Suprapubic skin (tissue), 4 donors: Measurements from ENCODE around the gene MAP2K2. TPM values are rescaled to one million over a fixed set of nuclear protein-coding genes. Genes with fewer than 3 reads are reported as not detected.

Experiments
- DNase-seq, 2 donors: peaks; one replicate each; pipeline ENCODE4 v3.0.0-alpha.2; 2019; ENCODE audit warnings: low spot score in 2 of 2
- H3K27ac ChIP-seq: fragments of 200-600 bp; sonication (generic); one replicate; pipeline ENCODE4 v1.5.1; 2019
- H3K27me3 ChIP-seq: fragments of 200-600 bp; sonication (generic); one replicate; pipeline ENCODE4 v1.5.1; 2019
- H3K36me3 ChIP-seq: fragments of 200-600 bp; sonication (generic); one replicate; pipeline ENCODE4 v1.5.1; 2019
- H3K4me1 ChIP-seq: fragments of 200-600 bp; sonication (generic); one replicate; pipeline ENCODE4 v1.5.1; 2019
- H3K4me3 ChIP-seq: fragments of 200-600 bp; sonication (generic); one replicate; pipeline ENCODE4 v1.5.1; 2019; ENCODE audit warnings: mild to moderate bottlenecking
- H3K9me3 ChIP-seq: fragments of 200-600 bp; sonication (generic); one replicate; pipeline ENCODE4 v1.5.1; 2019
- CTCF ChIP-seq, 2 donors: fragments of 200-600 bp in 1 of 2; fragments of 450-650 bp in 1 of 2; sonication (generic) in 1 of 2; IDR thresholded peaks; one replicate each; pipeline ENCODE4 v1.5.1; 2016 to 2019; ENCODE audit warnings: antibody characterized with exemption in 2 of 2, mild to moderate bottlenecking in 1 of 2, moderate library complexity in 1 of 2
- EP300 ChIP-seq: sonication (generic); formaldehyde crosslinking; IDR thresholded peaks from one replicate; pipeline ENCODE4 v1.6.1; 2017; ENCODE audit warnings: antibody characterized with exemption
- POLR2A ChIP-seq, 2 donors: fragments of 450-650 bp; IDR thresholded peaks; one replicate each; pipeline ENCODE4 v1.6.1; 2017; ENCODE audit warnings: antibody characterized with exemption in 2 of 2, mild to moderate bottlenecking in 2 of 2, moderate library complexity in 2 of 2
- POLR2AphosphoS5 ChIP-seq, 3 donors: sonication (generic); formaldehyde crosslinking; IDR thresholded peaks; one replicate each; pipeline ENCODE4 v1.6.1; 2017; ENCODE audit warnings: antibody characterized with exemption in 3 of 3
- WGBS: methylation state at CpG from one replicate; pipeline ENCODE4 v1.1.5; 2018; 5-methylcytosine and 5-hydroxymethylcytosine counted together
- total RNA-seq, 4 donors: library from RNA; depleted of rRNA; stranded (reverse); fragments of >200 nt; gene quantifications; one replicate each; pipeline ENCODE4 v1.1.0, GENCODE V29; 2016

MAP2K2 gene
- total RNA-seq, 4 donors from 2014 or later, result 88.0 to 103 (median 95.0) TPM

- Histone ChIP-seq H3K4me3 (peak overlapping the region; percentile 79), H3K4me1 (peaks cover 34% of the 10 kb centered on the region), H3K9me3 (no peaks in the 10 kb centered on the region), H3K36me3 (no peaks in the 10 kb centered on the region), H3K27ac (no peak overlapping the region), H3K27me3 (no peaks in the 10 kb centered on the region)
- WGBS, result 51% methylated on average over 8 of the region's 8 CpGs
- no peak for DNase-seq
- TF ChIP-seq EP300, result no peak
- TF ChIP-seq POLR2A (IDR thresholded peaks at IDR 0.05), result no peak
Measured at GRCh38 chr19:4124638-4125037, 716 bp upstream of the MAP2K2 start.

- WGBS, result 59% methylated on average over 5 of the region's 5 CpGs
- Histone ChIP-seq H3K4me1 (peaks cover 34% of the 10 kb centered on the region), H3K9me3 (no peaks in the 10 kb centered on the region), H3K27ac (no peak overlapping the region), H3K36me3 (peaks cover 7% of the 10 kb centered on the region), H3K27me3 (no peaks in the 10 kb centered on the region), H3K4me3 (peak overlapping the region; percentile 79)
- DNase-seq, result no peak
- no peak for TF ChIP-seq EP300
- no peak for TF ChIP-seq CTCF (IDR thresholded peaks at IDR 0.05)
- no peak for TF ChIP-seq POLR2A (IDR thresholded peaks at IDR 0.05)
Measured at GRCh38 chr19:4122480-4122879, 1.4 kb downstream of the MAP2K2 start.

DNA sequence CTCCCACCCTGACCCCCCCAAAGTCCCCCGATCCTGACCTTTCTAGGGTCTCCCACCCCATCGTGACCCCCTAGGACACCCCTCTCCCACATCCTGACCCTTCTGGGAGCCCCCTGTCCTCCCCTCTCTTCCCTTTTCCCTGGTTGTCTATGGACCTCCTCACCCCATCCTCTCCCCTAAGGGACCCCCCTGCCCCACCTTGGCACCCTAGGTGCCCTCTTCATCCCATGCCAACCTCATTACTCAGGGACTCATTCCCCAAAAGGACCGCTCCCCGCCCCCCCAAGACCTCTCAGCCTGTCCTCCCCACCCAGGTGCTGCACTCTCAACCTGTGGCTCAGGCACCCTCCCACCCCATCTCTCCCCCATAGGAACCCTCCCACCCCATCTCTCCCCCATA is 2.1 kb downstream of the MAP2K2 start:
- no peaks in the 10 kb centered on the region for H3K9me3 ChIP-seq
- H3K27ac ChIP-seq, result no peak overlapping the region
- 89% methylated on average over 4 of the region's 4 CpGs for WGBS
- no peak for DNase-seq
- H3K36me3 ChIP-seq, result peaks cover 13% of the 10 kb centered on the region
- no peaks in the 10 kb centered on the region for H3K27me3 ChIP-seq
- peaks cover 34% of the 10 kb centered on the region for H3K4me1 ChIP-seq
- no peak for TF ChIP-seq EP300
- TF ChIP-seq POLR2A (IDR thresholded peaks at IDR 0.05), result no peak
- no peak for TF ChIP-seq POLR2AphosphoS5 (IDR thresholded peaks at IDR 0.05)
- no peak for TF ChIP-seq CTCF (IDR thresholded peaks at IDR 0.05)
- no peak overlapping the region for H3K4me3 ChIP-seq

DNA sequence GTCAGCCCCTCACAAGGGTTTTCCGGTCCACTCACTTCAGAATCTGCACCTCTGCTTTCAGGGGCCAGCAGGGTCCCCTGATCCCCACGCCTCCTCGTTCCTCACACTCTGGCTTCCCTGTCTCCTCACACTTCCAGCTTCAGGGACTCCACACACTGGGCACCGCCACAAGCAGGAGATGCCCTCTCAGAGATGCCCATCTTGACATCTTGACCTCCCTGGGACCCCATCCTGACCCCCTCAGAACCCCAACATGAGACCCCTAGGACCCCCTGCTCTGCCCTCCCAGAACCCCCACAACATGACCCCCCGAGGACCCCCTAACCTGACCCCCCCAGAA is 2.7 kb downstream of the MAP2K2 start:
- peaks cover 19% of the 10 kb centered on the region for H3K36me3 ChIP-seq
- no peak for DNase-seq
- H3K4me1 ChIP-seq, result peaks cover 34% of the 10 kb centered on the region
- H3K4me3 ChIP-seq, result no peak overlapping the region
- H3K27ac ChIP-seq, result no peak overlapping the region
- WGBS, result 93% methylated on average over 5 of the region's 5 CpGs
- H3K9me3 ChIP-seq, result no peaks in the 10 kb centered on the region
- TF ChIP-seq EP300, result no peak
- no peak for TF ChIP-seq POLR2AphosphoS5 (IDR thresholded peaks at IDR 0.05)
- TF ChIP-seq POLR2A (IDR thresholded peaks at IDR 0.05), result no peak
- no peak for TF ChIP-seq CTCF (IDR thresholded peaks at IDR 0.05)
- no peaks in the 10 kb centered on the region for H3K27me3 ChIP-seq

- WGBS, result 79% methylated on average over 21 of the region's 21 CpGs
- Histone ChIP-seq H3K36me3 (peaks cover 24% of the 10 kb centered on the region), H3K27ac (no peak overlapping the region), H3K9me3 (no peaks in the 10 kb centered on the region), H3K4me3 (no peak overlapping the region), H3K27me3 (no peaks in the 10 kb centered on the region), H3K4me1 (peaks cover 34% of the 10 kb centered on the region)
- TF ChIP-seq POLR2AphosphoS5 (IDR thresholded peaks at IDR 0.05) (no peak), POLR2A (IDR thresholded peaks at IDR 0.05) (no peak), CTCF (IDR thresholded peaks at IDR 0.05) (no peak)
- DNase-seq, result no peak
Measured at GRCh38 chr19:4120559-4121272, 3.2 kb downstream of the MAP2K2 start.

DNA sequence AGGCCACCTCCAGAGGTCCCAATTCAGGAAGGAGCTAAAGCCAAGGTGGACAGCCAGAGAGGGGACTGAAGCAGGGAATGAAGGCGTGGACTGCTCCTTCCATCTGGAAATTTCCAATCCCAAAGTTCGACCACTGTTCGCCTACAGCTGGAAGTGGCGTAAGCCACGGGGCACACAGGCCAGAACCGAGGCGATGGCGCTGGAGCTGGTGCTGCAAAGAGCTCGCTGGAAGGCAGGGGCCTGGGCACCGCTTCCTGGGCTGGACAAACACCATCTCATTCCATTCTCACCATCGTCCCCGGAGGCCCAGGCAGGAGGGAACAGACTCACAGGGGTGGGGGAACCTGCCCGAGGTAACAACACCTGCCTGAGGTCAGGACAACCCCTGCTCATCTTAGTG is 4.2 kb downstream of the MAP2K2 start:
- no peak overlapping the region for H3K4me3 ChIP-seq
- peaks cover 34% of the 10 kb centered on the region for H3K36me3 ChIP-seq
- no peak overlapping the region for H3K27ac ChIP-seq
- WGBS, result 90% methylated on average over 5 of the region's 13 CpGs
- H3K27me3 ChIP-seq, result no peaks in the 10 kb centered on the region
- TF ChIP-seq POLR2A (IDR thresholded peaks at IDR 0.05), result no peak
- no peak for TF ChIP-seq CTCF (IDR thresholded peaks at IDR 0.05)
- TF ChIP-seq EP300, result no peak
- no peak for TF ChIP-seq POLR2AphosphoS5 (IDR thresholded peaks at IDR 0.05)
- DNase-seq, result no peak
- peaks cover 34% of the 10 kb centered on the region for H3K4me1 ChIP-seq
- H3K9me3 ChIP-seq, result no peaks in the 10 kb centered on the region
